Measurements from ENCODE around the gene AFF4. TPM values are rescaled to one million over a fixed set of nuclear protein-coding genes. Genes with fewer than 3 reads are reported as not detected.

Gene AFF4
- total RNA-seq, 1 experiment from 2014 or later = 58.1 TPM

DNA sequence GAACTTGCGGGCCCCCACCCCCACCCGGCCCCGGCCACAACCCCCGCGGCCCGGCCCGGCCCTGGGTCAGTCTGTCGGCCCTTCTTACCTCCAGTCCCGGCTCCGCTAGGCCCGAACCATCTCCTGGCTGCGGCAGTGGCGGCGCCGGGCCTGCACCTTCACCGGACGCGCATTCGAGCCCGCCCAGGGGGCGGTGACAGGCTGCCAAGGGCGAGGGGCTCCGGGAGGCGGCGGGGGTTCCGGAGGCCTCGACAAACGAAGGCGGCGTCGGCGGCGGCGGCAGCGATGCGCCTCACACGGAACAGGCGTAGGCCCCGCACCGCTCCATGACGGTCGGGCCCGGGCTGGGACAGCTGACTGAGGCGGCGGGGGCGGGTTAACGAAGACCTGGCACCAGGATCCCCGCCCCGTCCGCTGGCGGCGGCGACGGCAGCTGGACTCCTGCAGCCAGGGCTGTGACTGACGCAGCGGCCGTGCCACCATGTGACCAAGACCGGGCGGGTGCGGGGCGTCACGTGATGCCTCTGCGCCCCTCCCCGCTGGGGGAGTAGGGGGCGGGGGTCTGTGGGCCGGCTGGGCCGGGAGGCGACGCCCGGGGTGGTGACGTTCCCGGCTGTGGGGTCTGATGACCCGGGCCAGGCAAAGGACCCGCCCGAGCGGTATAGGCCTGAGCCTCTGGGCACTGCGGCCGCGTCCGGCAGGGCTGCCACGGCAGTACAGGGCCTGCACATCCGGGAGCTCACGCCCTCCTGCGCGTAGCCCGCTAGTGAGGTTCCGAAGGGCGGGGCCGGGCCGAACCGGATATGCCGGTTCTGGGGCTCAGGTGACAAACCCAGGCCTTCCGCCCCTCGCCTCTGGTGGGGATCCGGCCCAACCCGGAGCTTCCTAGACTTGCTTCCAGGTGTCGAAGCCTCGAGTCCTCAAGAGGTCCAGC lies at the start of gene AFF4 (continued):
- TF ChIP-seq, protein P1, sequence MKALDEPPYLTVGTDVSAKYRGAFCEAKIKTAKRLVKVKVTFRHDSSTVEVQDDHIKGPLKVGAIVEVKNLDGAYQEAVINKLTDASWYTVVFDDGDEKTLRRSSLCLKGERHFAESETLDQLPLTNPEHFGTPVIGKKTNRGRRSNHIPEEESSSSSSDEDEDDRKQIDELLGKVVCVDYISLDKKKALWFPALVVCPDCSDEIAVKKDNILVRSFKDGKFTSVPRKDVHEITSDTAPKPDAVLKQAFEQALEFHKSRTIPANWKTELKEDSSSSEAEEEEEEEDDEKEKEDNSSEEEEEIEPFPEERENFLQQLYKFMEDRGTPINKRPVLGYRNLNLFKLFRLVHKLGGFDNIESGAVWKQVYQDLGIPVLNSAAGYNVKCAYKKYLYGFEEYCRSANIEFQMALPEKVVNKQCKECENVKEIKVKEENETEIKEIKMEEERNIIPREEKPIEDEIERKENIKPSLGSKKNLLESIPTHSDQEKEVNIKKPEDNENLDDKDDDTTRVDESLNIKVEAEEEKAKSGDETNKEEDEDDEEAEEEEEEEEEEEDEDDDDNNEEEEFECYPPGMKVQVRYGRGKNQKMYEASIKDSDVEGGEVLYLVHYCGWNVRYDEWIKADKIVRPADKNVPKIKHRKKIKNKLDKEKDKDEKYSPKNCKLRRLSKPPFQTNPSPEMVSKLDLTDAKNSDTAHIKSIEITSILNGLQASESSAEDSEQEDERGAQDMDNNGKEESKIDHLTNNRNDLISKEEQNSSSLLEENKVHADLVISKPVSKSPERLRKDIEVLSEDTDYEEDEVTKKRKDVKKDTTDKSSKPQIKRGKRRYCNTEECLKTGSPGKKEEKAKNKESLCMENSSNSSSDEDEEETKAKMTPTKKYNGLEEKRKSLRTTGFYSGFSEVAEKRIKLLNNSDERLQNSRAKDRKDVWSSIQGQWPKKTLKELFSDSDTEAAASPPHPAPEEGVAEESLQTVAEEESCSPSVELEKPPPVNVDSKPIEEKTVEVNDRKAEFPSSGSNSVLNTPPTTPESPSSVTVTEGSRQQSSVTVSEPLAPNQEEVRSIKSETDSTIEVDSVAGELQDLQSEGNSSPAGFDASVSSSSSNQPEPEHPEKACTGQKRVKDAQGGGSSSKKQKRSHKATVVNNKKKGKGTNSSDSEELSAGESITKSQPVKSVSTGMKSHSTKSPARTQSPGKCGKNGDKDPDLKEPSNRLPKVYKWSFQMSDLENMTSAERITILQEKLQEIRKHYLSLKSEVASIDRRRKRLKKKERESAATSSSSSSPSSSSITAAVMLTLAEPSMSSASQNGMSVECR (CRISPR knock-in tag; IDR thresholded peaks at IDR 0.05; ENCODE audit: borderline replicate concordance) = peak; percentile 89; the same call in 1 of the 2 replicates
- TF ChIP-seq TEAD1 (CRISPR knock-in tag; IDR thresholded peaks at IDR 0.05) = peak; percentile 77; the same call in 1 of the 2 replicates
- peak; percentile 38; the same call in 1 of the 2 replicates for TF ChIP-seq ZBTB21 (CRISPR knock-in tag; IDR thresholded peaks at IDR 0.05; ENCODE audit: borderline replicate concordance)
- no peak for TF ChIP-seq HMGA2 (CRISPR knock-in tag; IDR thresholded peaks at IDR 0.05)
- TF ChIP-seq, protein P2, sequence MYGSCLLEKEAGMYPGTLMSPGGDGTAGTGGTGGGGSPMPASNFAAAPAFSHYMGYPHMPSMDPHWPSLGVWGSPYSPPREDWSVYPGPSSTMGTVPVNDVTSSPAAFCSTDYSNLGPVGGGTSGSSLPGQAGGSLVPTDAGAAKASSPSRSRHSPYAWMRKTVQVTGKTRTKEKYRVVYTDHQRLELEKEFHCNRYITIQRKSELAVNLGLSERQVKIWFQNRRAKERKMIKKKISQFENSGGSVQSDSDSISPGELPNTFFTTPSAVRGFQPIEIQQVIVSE (CRISPR knock-in tag; IDR thresholded peaks at IDR 0.05; ENCODE audit: borderline replicate concordance) = no peak
- no peak for TF ChIP-seq RELA (CRISPR knock-in tag; IDR thresholded peaks at IDR 0.05; ENCODE audit: borderline replicate concordance)
- no peak; the same call in 1 of the 2 replicates for TF ChIP-seq IRF2 (CRISPR knock-in tag; IDR thresholded peaks at IDR 0.05; ENCODE audit: borderline replicate concordance, low read depth)
- TF ChIP-seq, protein P3, sequence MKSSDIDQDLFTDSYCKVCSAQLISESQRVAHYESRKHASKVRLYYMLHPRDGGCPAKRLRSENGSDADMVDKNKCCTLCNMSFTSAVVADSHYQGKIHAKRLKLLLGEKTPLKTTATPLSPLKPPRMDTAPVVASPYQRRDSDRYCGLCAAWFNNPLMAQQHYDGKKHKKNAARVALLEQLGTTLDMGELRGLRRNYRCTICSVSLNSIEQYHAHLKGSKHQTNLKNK (CRISPR knock-in tag; IDR thresholded peaks at IDR 0.05) = no peak
- TF ChIP-seq, protein P4, sequence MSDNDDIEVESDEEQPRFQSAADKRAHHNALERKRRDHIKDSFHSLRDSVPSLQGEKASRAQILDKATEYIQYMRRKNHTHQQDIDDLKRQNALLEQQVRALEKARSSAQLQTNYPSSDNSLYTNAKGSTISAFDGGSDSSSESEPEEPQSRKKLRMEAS (CRISPR knock-in tag; IDR thresholded peaks at IDR 0.05) = peak; percentile 90
- no peak for TF ChIP-seq ELF4 (CRISPR knock-in tag; IDR thresholded peaks at IDR 0.05; ENCODE audit: low read depth)
- TF ChIP-seq, protein P5, sequence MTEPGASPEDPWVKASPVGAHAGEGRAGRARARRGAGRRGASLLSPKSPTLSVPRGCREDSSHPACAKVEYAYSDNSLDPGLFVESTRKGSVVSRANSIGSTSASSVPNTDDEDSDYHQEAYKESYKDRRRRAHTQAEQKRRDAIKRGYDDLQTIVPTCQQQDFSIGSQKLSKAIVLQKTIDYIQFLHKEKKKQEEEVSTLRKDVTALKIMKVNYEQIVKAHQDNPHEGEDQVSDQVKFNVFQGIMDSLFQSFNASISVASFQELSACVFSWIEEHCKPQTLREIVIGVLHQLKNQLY (CRISPR knock-in tag; IDR thresholded peaks at IDR 0.05) = no peak
- no peak for TF ChIP-seq SOX15 (CRISPR knock-in tag; IDR thresholded peaks at IDR 0.05)
- TF ChIP-seq FOXJ3 (CRISPR knock-in tag; IDR thresholded peaks at IDR 0.05; ENCODE audit: borderline replicate concordance) = no peak
- TF ChIP-seq, protein P6, sequence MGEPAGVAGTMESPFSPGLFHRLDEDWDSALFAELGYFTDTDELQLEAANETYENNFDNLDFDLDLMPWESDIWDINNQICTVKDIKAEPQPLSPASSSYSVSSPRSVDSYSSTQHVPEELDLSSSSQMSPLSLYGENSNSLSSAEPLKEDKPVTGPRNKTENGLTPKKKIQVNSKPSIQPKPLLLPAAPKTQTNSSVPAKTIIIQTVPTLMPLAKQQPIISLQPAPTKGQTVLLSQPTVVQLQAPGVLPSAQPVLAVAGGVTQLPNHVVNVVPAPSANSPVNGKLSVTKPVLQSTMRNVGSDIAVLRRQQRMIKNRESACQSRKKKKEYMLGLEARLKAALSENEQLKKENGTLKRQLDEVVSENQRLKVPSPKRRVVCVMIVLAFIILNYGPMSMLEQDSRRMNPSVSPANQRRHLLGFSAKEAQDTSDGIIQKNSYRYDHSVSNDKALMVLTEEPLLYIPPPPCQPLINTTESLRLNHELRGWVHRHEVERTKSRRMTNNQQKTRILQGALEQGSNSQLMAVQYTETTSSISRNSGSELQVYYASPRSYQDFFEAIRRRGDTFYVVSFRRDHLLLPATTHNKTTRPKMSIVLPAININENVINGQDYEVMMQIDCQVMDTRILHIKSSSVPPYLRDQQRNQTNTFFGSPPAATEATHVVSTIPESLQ (CRISPR knock-in tag; IDR thresholded peaks at IDR 0.05) = no peak
- TF ChIP-seq ZNF416 (CRISPR knock-in tag; IDR thresholded peaks at IDR 0.05) = peak; percentile 44; the same call in 1 of the 2 replicates
- peak; percentile 1; the same call in 1 of the 2 replicates for TF ChIP-seq NFYB (CRISPR knock-in tag; conservative IDR thresholded peaks at IDR 0.05; ENCODE audit: low read depth)
- TF ChIP-seq KAT7 (CRISPR knock-in tag; IDR thresholded peaks at IDR 0.05; ENCODE audit: borderline replicate concordance) = peak; percentile 29
- TF ChIP-seq, protein P7, sequence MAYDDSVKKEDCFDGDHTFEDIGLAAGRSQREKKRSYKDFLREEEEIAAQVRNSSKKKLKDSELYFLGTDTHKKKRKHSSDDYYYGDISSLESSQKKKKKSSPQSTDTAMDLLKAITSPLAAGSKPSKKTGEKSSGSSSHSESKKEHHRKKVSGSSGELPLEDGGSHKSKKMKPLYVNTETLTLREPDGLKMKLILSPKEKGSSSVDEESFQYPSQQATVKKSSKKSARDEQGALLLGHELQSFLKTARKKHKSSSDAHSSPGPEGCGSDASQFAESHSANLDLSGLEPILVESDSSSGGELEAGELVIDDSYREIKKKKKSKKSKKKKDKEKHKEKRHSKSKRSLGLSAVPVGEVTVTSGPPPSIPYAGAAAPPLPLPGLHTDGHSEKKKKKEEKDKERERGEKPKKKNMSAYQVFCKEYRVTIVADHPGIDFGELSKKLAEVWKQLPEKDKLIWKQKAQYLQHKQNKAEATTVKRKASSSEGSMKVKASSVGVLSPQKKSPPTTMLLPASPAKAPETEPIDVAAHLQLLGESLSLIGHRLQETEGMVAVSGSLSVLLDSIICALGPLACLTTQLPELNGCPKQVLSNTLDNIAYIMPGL (CRISPR knock-in tag; IDR thresholded peaks at IDR 0.05) = peak; percentile 94
- TF ChIP-seq ZNF396 (CRISPR knock-in tag; IDR thresholded peaks at IDR 0.05; ENCODE audit: borderline replicate concordance) = no peak
- TF ChIP-seq, protein P8, sequence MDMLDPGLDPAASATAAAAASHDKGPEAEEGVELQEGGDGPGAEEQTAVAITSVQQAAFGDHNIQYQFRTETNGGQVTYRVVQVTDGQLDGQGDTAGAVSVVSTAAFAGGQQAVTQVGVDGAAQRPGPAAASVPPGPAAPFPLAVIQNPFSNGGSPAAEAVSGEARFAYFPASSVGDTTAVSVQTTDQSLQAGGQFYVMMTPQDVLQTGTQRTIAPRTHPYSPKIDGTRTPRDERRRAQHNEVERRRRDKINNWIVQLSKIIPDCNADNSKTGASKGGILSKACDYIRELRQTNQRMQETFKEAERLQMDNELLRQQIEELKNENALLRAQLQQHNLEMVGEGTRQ (CRISPR knock-in tag; IDR thresholded peaks at IDR 0.05) = peak; percentile 100
- TF ChIP-seq, protein P9, sequence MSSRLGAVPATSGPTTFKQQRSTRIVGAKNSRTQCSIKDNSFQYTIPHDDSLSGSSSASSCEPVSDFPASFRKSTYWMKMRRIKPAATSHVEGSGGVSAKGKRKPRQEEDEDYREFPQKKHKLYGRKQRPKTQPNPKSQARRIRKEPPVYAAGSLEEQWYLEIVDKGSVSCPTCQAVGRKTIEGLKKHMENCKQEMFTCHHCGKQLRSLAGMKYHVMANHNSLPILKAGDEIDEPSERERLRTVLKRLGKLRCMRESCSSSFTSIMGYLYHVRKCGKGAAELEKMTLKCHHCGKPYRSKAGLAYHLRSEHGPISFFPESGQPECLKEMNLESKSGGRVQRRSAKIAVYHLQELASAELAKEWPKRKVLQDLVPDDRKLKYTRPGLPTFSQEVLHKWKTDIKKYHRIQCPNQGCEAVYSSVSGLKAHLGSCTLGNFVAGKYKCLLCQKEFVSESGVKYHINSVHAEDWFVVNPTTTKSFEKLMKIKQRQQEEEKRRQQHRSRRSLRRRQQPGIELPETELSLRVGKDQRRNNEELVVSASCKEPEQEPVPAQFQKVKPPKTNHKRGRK (CRISPR knock-in tag; IDR thresholded peaks at IDR 0.05; ENCODE audit: borderline replicate concordance) = no peak
- TF ChIP-seq, protein P10, sequence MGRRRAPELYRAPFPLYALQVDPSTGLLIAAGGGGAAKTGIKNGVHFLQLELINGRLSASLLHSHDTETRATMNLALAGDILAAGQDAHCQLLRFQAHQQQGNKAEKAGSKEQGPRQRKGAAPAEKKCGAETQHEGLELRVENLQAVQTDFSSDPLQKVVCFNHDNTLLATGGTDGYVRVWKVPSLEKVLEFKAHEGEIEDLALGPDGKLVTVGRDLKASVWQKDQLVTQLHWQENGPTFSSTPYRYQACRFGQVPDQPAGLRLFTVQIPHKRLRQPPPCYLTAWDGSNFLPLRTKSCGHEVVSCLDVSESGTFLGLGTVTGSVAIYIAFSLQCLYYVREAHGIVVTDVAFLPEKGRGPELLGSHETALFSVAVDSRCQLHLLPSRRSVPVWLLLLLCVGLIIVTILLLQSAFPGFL (CRISPR knock-in tag; IDR thresholded peaks at IDR 0.05; ENCODE audit: borderline replicate concordance) = no peak; the same call in 1 of the 2 replicates
